ENCODE data around the gene NEU2.

- TF ChIP-seq POLR2AphosphoS5 (IDR thresholded peaks at IDR 0.05), result no peak
- no peak for TF ChIP-seq CTCF (IDR thresholded peaks at IDR 0.05)
These were observed 21.8 kb upstream of the NEU2 start for GRCh38 chr2:233010569-233011267.
